ENCODE data around the gene SPECC1L.

The SPECC1L gene

DNA sequence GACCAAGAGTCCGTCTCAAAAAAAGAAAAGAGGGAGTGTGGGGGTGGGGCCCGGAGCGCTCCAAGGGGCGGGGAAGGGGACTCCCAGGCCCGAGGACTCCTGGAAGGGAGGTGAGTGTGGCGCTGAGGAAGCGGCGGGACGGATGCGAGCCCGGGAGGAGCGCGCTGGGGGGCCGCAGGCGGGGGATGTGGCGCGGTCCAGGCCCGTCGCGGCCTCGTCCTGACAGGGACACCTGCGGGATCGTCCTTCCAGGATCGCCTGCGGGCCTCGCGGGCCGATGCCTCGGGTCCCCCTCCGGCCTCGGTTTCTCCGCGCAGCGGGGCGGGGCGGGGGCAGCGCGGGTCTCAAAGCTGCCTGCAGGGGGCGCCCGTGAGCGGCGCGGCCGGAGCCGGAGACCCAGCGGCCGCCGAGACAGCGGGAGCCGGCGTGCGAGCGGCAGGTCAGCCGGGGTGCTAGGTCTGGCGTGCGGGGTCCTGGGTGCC is 152.9 kb downstream of the SPECC1L start:
- in situ Hi-C loops (cut with MboI; ENCODE audit: low sequenced_read_pairs) = no loop called here

DNA sequence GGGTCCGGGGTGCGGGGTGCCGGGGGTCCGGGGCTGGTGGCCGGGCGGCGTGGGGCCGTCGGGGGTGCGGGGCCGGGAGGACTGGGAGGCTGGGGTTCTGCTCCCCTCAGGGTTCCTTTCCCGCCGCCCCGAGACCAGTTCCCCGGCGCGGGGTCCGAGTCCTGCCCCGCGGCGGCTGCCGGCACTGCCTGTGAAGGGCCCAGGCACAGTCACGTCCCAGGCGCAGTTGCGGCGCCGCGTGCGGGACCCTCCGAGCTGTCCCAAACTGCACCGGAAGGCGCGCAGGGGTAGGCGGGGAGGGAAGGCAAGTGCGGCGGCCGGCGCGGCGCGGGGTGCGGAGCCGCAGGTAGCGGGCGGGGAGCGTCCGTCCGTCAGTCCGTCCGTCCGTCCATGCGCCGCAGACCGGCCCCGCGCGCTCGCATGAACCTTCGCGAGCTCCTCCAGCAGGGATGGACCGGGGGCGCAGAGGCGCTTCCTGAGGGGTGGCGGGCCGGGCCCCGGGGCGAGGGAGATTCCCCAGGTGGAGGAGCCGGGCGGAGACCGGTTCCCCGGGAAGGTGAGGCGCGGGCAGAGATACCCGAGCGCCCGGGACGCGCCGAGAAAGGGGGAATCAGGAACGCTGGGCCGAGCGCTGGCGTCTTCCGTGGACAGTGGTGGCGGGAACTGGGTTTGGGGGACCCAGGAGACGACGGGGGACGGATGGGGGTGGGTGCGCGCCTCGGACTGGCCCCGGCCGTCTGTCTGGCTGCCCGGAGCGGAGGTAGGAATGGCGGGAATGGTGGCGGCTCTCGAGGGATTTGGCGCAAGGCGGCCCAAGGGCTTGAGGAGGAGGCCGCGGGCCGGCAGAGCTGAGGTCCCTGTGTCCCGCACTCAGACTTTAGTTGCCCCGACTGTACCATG is 153.6 kb downstream of the SPECC1L start:
- in situ Hi-C loops (cut with MboI; ENCODE audit: low sequenced_read_pairs) = no loop called here

DNA sequence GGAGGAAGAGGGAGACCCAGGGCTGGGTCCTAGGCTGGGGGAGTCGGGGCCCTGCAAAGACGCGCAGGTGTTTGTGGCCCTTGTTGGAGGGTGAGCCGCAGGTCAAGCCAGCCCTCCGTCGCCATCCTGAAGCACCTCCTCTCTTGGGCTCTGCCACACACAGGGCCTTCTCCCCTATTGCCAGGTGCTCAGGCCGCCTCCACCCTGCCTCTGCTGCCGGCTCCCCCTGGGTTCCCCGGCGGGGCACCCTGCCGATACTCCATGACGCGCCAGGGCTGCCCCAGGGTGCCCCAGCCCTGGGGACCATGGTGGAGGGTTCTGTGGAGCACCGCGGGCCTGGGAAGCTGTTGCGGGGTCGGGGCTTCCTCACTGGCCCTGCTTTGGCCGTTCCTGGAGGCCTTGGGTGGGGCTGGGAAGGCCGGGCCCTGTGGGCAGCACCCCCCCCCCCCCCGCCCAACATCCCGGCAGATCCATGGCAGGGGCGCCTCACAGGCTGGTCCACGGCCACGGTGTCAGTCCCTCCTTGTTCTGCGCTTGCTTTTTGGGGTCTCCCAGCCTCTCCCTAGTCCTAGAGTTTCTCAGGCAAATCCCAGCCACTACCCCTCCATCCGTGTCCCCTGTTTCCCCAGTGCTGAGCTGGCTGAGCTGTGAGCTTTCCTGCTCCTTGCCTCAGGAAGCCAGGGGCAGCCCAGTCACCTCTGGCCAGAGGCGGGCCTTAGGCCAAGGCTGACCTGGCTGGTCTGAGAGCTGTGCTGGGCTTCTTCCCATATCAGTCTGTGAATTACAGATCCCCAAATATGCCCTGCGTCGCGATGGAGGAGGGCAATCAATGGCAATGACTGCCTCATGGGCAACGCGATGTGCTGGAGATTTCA is 154.5 kb downstream of the SPECC1L start:
- in situ Hi-C loops (cut with MboI; ENCODE audit: low sequenced_read_pairs) = no loop called here

DNA sequence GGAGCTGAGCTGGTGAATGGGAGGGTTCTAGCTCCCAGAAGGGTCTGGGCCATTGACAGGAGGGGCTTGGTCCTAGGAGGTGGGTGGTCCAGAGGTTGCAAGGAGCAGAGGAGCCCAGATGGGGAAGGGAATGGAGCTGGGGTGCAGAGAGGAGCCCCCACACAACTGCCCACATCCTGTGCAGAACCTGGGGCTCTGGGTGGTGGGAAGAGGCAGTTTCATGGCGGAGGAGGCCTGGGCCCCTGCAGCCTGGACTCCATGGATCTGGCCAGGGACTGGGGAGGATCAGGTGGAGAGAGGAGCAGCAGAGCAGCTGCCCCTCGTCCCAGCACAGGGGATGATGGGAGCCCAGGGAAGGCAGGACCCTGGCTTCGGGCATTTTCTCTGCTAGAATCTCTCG is 155.8 kb downstream of the SPECC1L start:
- in situ Hi-C loops (cut with MboI; ENCODE audit: low sequenced_read_pairs) = no loop called here

DNA sequence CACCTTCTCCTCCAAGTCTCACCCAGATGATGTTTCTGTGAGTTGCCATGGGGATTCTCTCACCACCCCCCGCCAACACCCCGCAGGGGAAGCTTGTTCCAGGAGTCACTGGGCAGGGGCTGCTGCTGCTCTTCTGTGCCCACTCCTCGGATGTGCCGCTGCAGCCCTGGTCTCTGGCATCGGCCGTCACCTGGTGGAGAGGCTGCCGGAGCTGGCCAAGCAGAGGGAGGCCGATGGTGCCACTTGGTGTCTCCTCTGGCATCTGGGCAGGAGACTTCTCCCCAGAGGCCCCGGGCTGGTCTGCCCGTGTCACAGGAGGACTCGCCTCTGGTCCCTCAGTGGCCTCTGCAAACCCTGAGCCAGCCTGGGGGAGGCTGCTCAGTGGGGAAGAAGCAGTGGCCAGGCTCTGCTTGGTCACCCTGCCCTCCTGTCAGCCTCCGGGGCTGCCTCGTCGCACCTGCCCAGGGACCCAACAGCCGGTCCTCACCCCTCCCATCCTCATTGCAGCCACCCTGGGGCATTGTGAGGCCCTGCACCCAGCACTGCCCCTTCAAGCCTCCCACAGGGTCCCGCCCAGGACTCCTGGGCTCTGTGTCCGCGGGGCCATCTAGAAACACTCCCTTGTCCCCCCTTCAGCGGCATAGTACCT is 156.3 kb downstream of the SPECC1L start:
- in situ Hi-C loops (cut with MboI; ENCODE audit: low sequenced_read_pairs) = no loop called here

DNA sequence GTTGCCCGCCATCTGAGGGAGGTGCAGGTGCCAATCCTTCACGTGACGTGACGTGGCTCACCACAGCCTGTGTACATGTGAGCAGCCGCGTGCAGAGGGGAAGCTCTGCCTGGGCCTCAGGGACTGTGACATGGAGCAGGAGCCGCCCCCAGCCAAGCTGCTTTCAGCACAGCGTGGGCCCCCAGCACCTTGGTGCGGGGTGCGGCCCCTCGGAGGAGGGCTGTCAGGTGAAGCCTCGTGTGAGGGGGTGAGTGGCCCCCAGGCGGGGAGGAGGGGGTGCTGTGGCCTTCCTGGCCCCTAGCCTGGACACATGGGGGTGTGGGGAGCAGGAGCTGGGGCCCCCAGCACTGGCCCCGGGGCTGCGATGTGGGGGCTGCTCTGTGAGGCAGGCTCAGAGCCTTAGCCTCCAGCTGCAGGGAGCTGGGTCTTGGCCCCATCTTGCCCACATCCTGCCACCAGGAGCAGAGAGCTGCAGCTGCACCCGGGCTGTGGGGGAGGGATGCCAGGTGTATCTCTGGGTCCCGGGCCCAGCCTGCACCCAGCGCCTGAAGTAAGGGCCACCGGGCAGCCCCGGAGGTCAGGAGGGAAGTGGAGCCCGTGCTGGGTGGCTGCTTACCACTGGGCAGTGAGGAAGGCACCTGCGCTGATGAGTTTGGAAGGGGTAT is 157.0 kb downstream of the SPECC1L start, which contains the start of gene ADORA2A:
TSS of gene ADORA2A (plus strand) at position 100 of the 665 bp plus-strand sequence. CDS start 5,806 bp downstream, outside the sequence.
- in situ Hi-C loops (cut with MboI; ENCODE audit: low sequenced_read_pairs) = no loop called here

DNA sequence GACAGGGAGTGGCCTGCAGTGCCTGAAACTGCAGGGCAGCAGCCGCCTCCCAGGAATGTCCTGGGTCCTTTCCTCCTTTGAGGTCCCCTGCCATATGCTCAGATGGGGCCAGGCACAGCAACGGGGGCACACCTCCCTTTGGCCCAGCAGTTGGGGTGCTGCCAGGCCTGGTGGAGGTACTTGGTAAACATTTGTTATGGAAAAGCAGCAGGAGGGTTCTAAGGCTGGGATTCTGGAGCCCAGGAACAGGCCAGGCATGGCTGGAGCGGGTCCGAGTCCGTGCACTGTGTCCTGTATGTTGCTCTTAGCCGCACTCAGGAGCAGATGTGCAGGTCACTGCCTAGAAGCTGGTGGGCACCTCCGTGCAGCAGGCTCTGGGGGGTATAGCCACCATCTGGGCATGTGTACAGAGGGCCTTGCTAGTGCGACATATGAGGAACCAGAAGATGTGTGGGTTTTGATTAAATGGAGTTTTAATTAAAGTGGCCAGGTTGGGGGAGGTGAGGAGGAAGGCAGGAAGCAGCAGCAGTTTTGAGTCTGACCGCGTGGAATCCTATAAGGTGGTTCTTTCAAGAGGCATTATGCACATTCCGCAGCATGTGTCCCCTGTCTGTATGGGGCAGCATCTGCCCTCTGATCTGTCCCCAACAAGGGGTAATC is 158.2 kb downstream of the SPECC1L start:
- in situ Hi-C loops (cut with MboI; ENCODE audit: low sequenced_read_pairs) = no loop called here

DNA sequence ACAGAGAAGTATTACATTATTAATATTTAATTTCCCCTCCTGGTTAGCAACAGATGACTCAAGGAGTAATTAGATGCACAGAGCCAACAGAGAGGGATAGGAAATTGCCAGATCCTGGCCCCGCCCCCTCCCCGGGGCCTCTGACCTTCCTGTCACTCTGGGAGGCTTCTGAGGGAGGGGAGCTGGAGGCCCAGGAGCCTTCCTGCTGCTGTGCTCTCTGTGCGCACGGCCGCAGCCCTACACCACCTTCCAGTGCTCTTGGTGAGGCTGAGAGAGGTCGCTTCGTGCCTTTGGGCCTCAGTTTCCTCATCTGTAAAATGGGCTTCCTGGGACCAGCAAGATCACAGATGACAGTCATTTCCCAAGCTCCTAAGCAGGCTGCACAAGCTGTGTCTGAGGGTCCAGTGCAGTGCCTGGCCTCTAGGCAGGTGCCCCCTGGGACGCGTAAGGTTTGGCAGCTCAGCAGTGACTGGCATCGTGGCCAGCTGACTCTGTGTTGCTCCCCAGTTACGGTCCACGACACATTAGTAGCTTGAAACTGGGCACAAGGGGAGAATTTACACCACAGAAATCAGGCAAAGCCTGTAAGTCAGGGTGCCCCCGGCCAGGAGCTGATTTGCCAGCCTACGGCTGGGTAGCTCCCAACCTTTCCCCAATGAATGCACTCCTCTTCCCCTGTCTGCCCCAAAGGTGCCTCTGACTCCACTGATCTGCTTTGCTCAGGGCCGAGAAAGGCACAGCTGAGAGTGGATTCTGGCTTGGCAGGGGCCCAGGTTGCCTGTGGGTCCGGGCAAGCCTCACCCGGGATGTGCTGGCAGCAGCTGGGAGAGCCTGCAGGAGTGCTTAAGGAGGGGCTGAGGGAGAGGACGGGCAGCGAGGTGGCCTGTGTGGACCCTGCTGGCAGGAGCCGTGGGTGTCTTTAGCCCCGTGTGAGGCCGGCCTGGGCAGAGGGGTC is 159.1 kb downstream of the SPECC1L start:
- in situ Hi-C loops (cut with MboI; ENCODE audit: low sequenced_read_pairs) = loop anchor here (5.0 kb wide), 1 partner anchor 83 kb away; no protein-coding TSS in a partner anchor

DNA sequence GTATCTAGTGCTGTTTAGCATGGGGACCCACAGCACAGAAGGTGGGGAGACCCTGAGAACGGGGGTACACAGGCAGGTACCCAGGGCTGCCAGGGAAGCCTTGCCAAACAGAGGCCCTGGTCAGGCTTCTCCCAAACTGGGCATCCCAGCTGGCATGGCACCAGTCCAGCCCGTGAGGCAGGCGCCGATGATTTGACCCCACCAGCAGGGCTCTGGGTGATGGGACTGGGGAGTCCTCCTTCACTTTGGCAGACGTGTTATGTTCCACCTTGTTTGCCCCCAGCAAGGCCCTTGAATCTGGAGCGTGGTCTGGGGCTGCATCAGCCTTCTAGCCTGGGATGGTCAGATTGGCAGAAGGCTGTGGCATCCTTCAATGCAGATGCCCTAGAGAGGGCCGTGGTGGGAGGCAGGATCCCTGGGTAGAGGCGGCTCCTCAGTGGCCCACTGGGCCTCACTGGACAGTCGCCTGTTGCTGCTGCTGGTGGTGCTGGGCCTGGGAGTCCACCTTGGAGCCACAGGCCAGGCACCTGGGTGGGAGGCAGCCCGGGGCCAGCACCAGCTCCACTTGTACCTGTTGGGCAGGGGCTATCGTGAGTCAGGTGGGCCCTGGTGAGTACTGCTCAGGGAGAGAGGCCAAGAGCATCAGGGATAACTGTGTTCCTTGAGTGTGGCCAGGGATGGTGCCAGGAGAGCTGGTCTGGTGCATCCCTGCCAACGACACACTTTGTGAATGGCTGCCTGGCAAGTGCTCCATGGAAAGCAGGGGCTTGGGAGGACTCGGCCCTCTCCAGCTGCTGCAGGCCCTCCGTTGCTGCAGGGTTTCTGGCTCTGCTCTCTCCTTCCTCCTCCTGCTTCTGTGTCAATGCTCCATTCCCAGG is 160.0 kb downstream of the SPECC1L start:
- in situ Hi-C loops (cut with MboI; ENCODE audit: low sequenced_read_pairs) = loop anchor here (5.0 kb wide), 1 partner anchor 82 kb away; no protein-coding TSS in a partner anchor

DNA sequence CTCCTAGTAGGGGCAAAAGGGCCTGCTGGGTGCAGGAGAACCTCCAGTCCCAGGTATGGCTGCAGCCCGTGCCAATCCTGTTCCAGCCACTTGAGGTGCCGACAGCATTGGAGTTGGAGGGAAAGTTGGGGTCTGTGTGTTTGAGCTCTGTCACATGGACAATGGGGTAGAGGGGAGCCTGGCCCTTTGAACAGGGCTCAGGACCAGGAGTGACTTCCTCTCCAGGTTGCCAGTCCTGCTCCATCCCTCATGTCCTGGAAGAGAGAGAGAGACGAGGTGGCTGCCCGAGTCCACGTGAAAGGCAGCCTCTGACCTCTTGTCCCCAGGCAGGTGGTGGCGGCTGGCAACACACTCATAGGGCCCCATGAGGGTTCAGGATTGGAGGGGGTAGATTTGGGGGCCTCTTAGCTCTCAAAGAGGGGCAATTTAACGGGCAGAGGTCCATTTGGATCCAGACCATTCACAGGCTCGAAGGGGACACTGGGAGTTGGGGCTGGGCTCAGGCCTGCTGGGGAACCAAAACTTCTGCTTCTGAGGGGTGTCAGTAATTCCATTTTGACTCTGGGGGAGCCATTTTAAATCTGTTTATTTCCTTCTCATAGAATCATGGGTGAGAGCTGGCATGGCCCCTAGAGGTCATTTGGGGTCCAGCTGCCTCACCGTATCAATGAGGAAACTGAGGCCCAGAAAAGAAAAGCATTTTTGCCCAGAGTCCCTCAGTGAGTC is 160.8 kb downstream of the SPECC1L start:
- in situ Hi-C loops (cut with MboI; ENCODE audit: low sequenced_read_pairs) = loop anchor here (5.0 kb wide), 1 partner anchor 81 kb away; no protein-coding TSS in a partner anchor

DNA sequence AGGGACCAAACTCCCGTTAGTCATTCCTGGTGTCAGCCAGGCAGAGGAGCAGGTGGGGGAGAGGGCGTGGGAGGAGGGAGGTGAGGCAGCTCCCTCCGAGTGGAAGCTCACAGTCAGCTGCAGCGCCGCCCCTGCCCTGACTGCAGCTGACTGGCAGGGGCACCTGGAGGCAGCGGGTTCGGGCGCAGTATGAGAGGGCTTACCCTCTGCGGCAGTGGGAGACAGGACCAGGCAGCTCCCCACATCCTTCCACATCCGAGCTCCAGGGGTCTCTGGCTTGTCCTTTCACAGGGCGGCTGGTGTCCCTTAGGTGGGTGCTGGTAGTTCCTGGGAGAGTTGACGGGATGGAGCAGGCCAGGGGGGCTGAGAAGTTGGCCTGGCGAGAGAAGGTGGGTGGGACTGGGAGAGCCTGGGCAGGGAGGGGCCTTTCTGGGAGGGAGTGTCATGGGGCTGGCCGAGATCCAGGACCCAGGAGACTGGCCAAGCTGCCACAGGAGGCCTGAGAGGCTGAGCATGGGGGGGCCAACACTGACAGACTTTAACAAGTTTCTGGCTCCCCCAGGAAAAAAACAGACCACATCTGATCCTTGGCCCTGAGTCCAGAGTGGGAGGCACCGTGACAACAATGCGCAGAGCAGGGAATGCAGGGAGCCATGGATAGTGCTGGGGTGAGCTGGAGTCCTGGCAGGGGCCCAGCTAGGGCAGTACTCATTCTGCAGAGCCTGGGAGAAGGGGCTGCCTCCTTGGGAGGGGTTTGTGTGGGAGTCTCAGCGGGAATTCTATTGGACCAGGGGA is 161.6 kb downstream of the SPECC1L start:
- in situ Hi-C loops (cut with MboI; ENCODE audit: low sequenced_read_pairs) = loop anchor here (5.0 kb wide), 1 partner anchor 80 kb away; no protein-coding TSS in a partner anchor

DNA sequence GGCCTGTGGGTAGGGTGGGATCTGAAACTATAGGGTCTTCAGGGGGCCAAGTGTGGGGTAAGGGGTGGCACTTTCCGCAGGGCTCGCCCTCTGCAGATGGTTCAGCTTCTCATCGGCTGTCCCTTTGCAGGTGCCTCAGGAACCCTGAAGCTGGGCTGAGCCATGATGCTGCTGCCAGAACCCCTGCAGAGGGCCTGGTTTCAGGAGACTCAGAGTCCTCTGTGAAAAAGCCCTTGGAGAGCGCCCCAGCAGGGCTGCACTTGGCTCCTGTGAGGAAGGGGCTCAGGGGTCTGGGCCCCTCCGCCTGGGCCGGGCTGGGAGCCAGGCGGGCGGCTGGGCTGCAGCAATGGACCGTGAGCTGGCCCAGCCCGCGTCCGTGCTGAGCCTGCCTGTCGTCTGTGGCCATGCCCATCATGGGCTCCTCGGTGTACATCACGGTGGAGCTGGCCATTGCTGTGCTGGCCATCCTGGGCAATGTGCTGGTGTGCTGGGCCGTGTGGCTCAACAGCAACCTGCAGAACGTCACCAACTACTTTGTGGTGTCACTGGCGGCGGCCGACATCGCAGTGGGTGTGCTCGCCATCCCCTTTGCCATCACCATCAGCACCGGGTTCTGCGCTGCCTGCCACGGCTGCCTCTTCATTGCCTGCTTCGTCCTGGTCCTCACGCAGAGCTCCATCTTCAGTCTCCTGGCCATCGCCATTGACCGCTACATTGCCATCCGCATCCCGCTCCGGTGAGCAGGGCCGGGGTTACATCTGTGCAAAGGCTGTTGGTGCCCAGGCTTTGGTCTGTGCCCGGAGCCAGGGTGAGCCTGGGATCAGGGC is 162.6 kb downstream of the SPECC1L start:
- in situ Hi-C loops (cut with MboI; ENCODE audit: low sequenced_read_pairs) = loop anchor here (5.0 kb wide), 1 partner anchor 79 kb away; no protein-coding TSS in a partner anchor

DNA sequence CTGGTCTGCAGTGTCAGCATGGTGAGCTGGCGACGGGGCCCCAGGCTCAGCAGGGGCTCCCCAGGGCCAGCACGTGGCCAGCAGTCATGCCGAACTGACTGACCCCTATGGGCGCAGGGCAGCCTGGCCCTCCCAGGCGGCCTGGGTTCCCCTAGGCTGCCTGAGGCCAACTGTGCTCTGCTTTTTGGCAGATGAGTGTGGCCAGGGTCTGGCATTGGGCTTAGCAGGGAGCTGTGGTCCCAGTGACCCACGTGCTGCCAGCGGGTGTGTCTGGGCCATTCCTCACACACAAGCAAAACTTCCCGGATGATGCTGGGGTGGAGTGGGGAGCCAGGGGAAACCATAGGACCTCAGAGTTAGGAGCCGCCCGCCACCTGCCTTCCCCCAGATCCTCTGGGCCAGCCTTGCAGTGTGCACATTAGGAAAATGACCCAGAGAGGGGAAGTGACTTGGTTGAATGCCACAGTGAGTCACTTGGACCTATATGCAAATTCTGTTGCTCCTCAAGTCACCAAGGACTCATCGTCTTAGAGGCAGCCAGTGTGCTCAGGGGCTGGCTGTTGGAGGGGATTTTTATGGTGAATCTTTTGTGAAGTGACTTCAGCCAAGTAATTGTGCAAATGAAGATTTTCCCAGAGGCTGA is 163.3 kb downstream of the SPECC1L start:
- in situ Hi-C loops (cut with MboI; ENCODE audit: low sequenced_read_pairs) = loop anchor here (5.0 kb wide), 1 partner anchor 78 kb away; no protein-coding TSS in a partner anchor
